Fibroblast of lung (primary cell): Measurements from ENCODE around the gene STOML3.

Experiments
- EZH2 ChIP-seq: IDR thresholded peaks from 2 replicates; pipeline ENCODE4 v1.5.1; 2012; ENCODE audit warnings: low read length, control low read depth, mild to moderate bottlenecking; ENCODE audit errors: missing control alignments
- TF ChIP-seq, protein P1 (sequence below), 2 donors: IDR thresholded peaks in 1 of 2; conservative IDR thresholded peaks in 1 of 2; 1 replicate in 1 of 2; 2 replicates in 1 of 2; pipeline ENCODE4 v1.5.1; 2011 to 2012; ENCODE audit warnings: low read length in 2 of 2, control low read depth in 1 of 2, inconsistent platforms in 1 of 2, low read depth in 1 of 2, mild to moderate bottlenecking in 1 of 2

DNA sequence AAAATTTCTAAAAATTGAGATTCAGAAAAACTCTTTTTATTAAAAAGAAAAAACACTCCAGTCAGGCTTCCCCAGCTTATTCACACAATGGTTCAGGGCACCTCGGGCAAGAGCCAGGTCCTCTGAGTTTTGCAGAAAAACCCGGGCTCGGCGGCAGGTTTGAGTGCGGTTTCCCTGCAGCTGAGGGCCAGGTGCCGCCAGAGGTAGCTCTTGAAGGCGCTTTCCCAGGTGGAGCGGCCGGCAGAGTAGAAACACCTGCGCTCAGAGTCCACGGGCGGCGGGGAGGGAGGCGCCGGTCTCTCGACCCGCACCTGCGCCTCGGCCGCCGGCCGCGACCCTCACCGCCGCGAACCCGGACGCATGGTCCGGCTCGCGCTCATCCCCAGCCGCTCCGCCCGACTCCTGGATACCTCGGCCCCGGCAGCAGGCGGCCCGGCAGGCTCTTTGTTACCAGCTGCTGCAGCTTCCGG, 46.8 kb upstream of the STOML3 start:
- TF ChIP-seq EZH2: no peak
- TF ChIP-seq, protein P1, sequence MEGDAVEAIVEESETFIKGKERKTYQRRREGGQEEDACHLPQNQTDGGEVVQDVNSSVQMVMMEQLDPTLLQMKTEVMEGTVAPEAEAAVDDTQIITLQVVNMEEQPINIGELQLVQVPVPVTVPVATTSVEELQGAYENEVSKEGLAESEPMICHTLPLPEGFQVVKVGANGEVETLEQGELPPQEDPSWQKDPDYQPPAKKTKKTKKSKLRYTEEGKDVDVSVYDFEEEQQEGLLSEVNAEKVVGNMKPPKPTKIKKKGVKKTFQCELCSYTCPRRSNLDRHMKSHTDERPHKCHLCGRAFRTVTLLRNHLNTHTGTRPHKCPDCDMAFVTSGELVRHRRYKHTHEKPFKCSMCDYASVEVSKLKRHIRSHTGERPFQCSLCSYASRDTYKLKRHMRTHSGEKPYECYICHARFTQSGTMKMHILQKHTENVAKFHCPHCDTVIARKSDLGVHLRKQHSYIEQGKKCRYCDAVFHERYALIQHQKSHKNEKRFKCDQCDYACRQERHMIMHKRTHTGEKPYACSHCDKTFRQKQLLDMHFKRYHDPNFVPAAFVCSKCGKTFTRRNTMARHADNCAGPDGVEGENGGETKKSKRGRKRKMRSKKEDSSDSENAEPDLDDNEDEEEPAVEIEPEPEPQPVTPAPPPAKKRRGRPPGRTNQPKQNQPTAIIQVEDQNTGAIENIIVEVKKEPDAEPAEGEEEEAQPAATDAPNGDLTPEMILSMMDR (conservative IDR thresholded peaks at IDR 0.05 in 1 of 2, IDR thresholded peaks at IDR 0.05 in 1 of 2; ENCODE audit: low read depth in 1 of 2, low read length in 2 of 2): no peak
